HepG2 (cell line): ENCODE data around the gene LEPROT. TPM values are rescaled to one million over a fixed set of nuclear protein-coding genes. Genes with fewer than 3 reads are reported as not detected.

Source experiments
- HOXA3 ChIP-seq: sonication (generic); formaldehyde crosslinking; IDR thresholded peaks from 2 replicates; pipeline ENCODE4 v1.5.0; 2020; ENCODE audit warnings: missing genetic modification reagents
- KLF16 ChIP-seq, 2 experiments: sonication (generic) in 1 of 2; formaldehyde crosslinking in 1 of 2; IDR thresholded peaks; 2 replicates each; pipeline versions ENCODE4 v1.6.1 to v1.8.0; 2016 to 2023; ENCODE audit warnings: missing genetic modification reagents in 2 of 2, missing compliant biosample characterization in 1 of 2
- NCOR1 ChIP-seq: fragments of 200-600 bp; sonication (generic); IDR thresholded peaks from 2 replicates; pipeline ENCODE4 v1.7.0; 2017; ENCODE audit warnings: antibody characterized with exemption, low read length, borderline replicate concordance
- PHF8 ChIP-seq: sonication (generic); formaldehyde crosslinking; IDR thresholded peaks from 2 replicates; pipeline ENCODE4 v1.5.0; 2020; ENCODE audit warnings: missing genetic modification reagents
- REPIN1 ChIP-seq: sonication (generic); formaldehyde crosslinking; IDR thresholded peaks from 2 replicates; pipeline ENCODE4 v1.8.0; 2022; ENCODE audit warnings: missing genetic modification reagents, low read depth, mild to moderate bottlenecking, borderline replicate concordance
- SIX1 ChIP-seq: sonication (generic); formaldehyde crosslinking; IDR thresholded peaks from 2 replicates; pipeline ENCODE4 v1.4.0; 2020; ENCODE audit warnings: missing genetic modification reagents, borderline replicate concordance
- USF2 ChIP-seq, 2 experiments: sonication (generic) in 1 of 2; formaldehyde crosslinking in 1 of 2; IDR thresholded peaks; 2 replicates each; pipeline versions ENCODE4 v1.5.1 to v1.6.1; 2011 to 2020; ENCODE audit warnings: borderline replicate concordance in 1 of 2, low read depth in 1 of 2, low read length in 1 of 2, mild to moderate bottlenecking in 1 of 2, missing genetic modification reagents in 1 of 2, moderate library complexity in 1 of 2
- YEATS4 ChIP-seq: sonication (generic); formaldehyde crosslinking; IDR thresholded peaks from 2 replicates; pipeline ENCODE4 v1.4.0; 2020; ENCODE audit warnings: missing genetic modification reagents, borderline replicate concordance
- ZBTB42 ChIP-seq: sonication (generic); formaldehyde crosslinking; IDR thresholded peaks from 2 replicates; pipeline ENCODE4 v1.5.0; 2020; ENCODE audit warnings: mild to moderate bottlenecking, missing genetic modification reagents
- ZNF530 ChIP-seq: sonication (generic); formaldehyde crosslinking; IDR thresholded peaks from 2 replicates; pipeline ENCODE4 v1.5.0; 2020; ENCODE audit warnings: low read depth, mild to moderate bottlenecking, missing genetic modification reagents
- polyA plus RNA-seq, 8 experiments: library from polyadenylated mRNA; depleted of rRNA in 3 of 8; stranded (reverse) in 7 of 8; unstranded in 1 of 8; fragments of >200 nt; fragmentation: Illumina TruSeq in 4 of 8; extraction: Trizol in 4 of 8; gene quantifications; 2 replicates each; pipeline versions ENCODE4 v1.2.1 to v1.2.3, GENCODE V29; 2011 to 2016; ENCODE audit warnings: low read depth in 4 of 8, missing spikeins in 1 of 8, mixed read lengths in 1 of 8; ENCODE audit not compliant: insufficient read depth in 1 of 8
- total RNA-seq, 5 experiments: library from RNA; depleted of rRNA; stranded (reverse); fragments of >200 nt; fragmentation: Illumina TruSeq; extraction: Trizol; gene quantifications; 2 replicates each; pipeline ENCODE4 v1.2.3, GENCODE V29; 2016; ENCODE audit warnings: low read depth in 1 of 5
- TF ChIP-seq, protein P1 (sequence below): sonication (generic); formaldehyde crosslinking; IDR thresholded peaks from 2 replicates; pipeline ENCODE4 v1.4.0; 2020; ENCODE audit warnings: missing genetic modification reagents, borderline replicate concordance
- TF ChIP-seq, protein P2 (sequence below): IDR thresholded peaks from 2 replicates; pipeline ENCODE4 v1.6.1; 2016; ENCODE audit warnings: mild to moderate bottlenecking
- TF ChIP-seq, protein P3 (sequence below): IDR thresholded peaks from 2 replicates; pipeline ENCODE4 v1.4.0; 2020; ENCODE audit warnings: mild to moderate bottlenecking, missing genetic modification reagents

The LEPROT gene
- total and polyA plus RNA-seq, 2 of the 13 experiments (the other 11 are each of a cell fraction or from before 2014, with no cell fraction given), result 36.8 to 51.4 TPM

GRCh38 chr1:65471213-65471833 lies 50.9 kb downstream of the LEPROT start (continued):
- TF ChIP-seq ZBTB42 (CRISPR knock-in tag) (no peak), USF2 (IDR thresholded peaks at IDR 0.05; ENCODE audit: low read depth, low read length) (0 out of 2 replicates have a peak, but pooled peaks have one; percentile 16), USF2 (CRISPR knock-in tag; IDR thresholded peaks at IDR 0.05; ENCODE audit: borderline replicate concordance) (peak; percentile 31; the same call in 1 of the 2 replicates), PHF8 (CRISPR knock-in tag) (0 out of 2 replicates have a peak, but pooled peaks have one; percentile 18), SIX1 (CRISPR knock-in tag) (peak; percentile 35; the same call in 1 of the 2 replicates), ZNF530 (no peak), KLF16 (CRISPR knock-in tag; IDR thresholded peaks at IDR 0.05) (peak in 1 of 2 experiments; percentile 44; a peak in 1 of 4 replicates), YEATS4 (peak; percentile 30; the same call in 1 of the 2 replicates), HOXA3 (CRISPR knock-in tag) (peak; percentile 49; the same call in 1 of the 2 replicates), REPIN1 (0 out of 2 replicates have a peak, but pooled peaks have one; percentile 38), NCOR1 (peak; percentile 97)
- TF ChIP-seq, protein P1, sequence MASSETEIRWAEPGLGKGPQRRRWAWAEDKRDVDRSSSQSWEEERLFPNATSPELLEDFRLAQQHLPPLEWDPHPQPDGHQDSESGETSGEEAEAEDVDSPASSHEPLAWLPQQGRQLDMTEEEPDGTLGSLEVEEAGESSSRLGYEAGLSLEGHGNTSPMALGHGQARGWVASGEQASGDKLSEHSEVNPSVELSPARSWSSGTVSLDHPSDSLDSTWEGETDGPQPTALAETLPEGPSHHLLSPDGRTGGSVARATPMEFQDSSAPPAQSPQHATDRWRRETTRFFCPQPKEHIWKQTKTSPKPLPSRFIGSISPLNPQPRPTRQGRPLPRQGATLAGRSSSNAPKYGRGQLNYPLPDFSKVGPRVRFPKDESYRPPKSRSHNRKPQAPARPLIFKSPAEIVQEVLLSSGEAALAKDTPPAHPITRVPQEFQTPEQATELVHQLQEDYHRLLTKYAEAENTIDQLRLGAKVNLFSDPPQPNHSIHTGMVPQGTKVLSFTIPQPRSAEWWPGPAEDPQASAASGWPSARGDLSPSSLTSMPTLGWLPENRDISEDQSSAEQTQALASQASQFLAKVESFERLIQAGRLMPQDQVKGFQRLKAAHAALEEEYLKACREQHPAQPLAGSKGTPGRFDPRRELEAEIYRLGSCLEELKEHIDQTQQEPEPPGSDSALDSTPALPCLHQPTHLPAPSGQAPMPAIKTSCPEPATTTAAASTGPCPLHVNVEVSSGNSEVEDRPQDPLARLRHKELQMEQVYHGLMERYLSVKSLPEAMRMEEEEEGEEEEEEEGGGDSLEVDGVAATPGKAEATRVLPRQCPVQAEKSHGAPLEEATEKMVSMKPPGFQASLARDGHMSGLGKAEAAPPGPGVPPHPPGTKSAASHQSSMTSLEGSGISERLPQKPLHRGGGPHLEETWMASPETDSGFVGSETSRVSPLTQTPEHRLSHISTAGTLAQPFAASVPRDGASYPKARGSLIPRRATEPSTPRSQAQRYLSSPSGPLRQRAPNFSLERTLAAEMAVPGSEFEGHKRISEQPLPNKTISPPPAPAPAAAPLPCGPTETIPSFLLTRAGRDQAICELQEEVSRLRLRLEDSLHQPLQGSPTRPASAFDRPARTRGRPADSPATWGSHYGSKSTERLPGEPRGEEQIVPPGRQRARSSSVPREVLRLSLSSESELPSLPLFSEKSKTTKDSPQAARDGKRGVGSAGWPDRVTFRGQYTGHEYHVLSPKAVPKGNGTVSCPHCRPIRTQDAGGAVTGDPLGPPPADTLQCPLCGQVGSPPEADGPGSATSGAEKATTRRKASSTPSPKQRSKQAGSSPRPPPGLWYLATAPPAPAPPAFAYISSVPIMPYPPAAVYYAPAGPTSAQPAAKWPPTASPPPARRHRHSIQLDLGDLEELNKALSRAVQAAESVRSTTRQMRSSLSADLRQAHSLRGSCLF, result no peak
- TF ChIP-seq, protein P2, sequence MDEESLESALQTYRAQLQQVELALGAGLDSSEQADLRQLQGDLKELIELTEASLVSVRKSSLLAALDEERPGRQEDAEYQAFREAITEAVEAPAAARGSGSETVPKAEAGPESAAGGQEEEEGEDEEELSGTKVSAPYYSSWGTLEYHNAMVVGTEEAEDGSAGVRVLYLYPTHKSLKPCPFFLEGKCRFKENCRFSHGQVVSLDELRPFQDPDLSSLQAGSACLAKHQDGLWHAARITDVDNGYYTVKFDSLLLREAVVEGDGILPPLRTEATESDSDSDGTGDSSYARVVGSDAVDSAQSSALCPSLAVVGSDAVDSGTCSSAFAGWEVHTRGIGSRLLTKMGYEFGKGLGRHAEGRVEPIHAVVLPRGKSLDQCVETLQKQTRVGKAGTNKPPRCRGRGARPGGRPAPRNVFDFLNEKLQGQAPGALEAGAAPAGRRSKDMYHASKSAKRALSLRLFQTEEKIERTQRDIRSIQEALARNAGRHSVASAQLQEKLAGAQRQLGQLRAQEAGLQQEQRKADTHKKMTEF, result peak; percentile 76; the same call in 1 of the 2 replicates
- TF ChIP-seq, protein P3, sequence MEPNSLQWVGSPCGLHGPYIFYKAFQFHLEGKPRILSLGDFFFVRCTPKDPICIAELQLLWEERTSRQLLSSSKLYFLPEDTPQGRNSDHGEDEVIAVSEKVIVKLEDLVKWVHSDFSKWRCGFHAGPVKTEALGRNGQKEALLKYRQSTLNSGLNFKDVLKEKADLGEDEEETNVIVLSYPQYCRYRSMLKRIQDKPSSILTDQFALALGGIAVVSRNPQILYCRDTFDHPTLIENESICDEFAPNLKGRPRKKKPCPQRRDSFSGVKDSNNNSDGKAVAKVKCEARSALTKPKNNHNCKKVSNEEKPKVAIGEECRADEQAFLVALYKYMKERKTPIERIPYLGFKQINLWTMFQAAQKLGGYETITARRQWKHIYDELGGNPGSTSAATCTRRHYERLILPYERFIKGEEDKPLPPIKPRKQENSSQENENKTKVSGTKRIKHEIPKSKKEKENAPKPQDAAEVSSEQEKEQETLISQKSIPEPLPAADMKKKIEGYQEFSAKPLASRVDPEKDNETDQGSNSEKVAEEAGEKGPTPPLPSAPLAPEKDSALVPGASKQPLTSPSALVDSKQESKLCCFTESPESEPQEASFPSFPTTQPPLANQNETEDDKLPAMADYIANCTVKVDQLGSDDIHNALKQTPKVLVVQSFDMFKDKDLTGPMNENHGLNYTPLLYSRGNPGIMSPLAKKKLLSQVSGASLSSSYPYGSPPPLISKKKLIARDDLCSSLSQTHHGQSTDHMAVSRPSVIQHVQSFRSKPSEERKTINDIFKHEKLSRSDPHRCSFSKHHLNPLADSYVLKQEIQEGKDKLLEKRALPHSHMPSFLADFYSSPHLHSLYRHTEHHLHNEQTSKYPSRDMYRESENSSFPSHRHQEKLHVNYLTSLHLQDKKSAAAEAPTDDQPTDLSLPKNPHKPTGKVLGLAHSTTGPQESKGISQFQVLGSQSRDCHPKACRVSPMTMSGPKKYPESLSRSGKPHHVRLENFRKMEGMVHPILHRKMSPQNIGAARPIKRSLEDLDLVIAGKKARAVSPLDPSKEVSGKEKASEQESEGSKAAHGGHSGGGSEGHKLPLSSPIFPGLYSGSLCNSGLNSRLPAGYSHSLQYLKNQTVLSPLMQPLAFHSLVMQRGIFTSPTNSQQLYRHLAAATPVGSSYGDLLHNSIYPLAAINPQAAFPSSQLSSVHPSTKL (CRISPR knock-in tag), result peak; percentile 93
